Endodermal cell (in vitro differentiated cells): ENCODE measurements around the gene KANSL1L. TPM values are rescaled to one million over a fixed set of nuclear protein-coding genes. Genes with fewer than 3 reads are reported as not detected.

Experiments
- DNase-seq: peaks from one replicate; pipeline ENCODE4 v3.0.0-alpha.2; 2017
- H3K27ac ChIP-seq: 2 replicates; pipeline ENCODE4 v1.5.1; 2013; ENCODE audit warnings: mild to moderate bottlenecking, low read depth, low read length, moderate library complexity
- H3K27me3 ChIP-seq: 2 replicates; pipeline ENCODE4 v1.6.1; 2013; ENCODE audit warnings: mild to moderate bottlenecking, low read length, moderate library complexity; ENCODE audit not compliant: insufficient read depth, control insufficient read depth, poor library complexity, severe bottlenecking
- H3K36me3 ChIP-seq: 2 replicates; pipeline ENCODE4 v1.7.0; 2013; ENCODE audit warnings: mild to moderate bottlenecking, low read length, moderate library complexity; ENCODE audit not compliant: control insufficient read depth, insufficient read depth
- H3K4me1 ChIP-seq: one replicate; pipeline ENCODE4 v1.7.0; 2013; ENCODE audit warnings: low read length; ENCODE audit not compliant: control insufficient read depth, insufficient read depth
- H3K4me3 ChIP-seq: 2 replicates; pipeline ENCODE4 v1.5.1; 2013; ENCODE audit warnings: mild to moderate bottlenecking, low read length, moderate library complexity
- H3K9ac ChIP-seq: 2 replicates; pipeline ENCODE4 v1.6.1; 2013; ENCODE audit warnings: mild to moderate bottlenecking, low read length, moderate library complexity; ENCODE audit not compliant: poor library complexity, severe bottlenecking; ENCODE audit errors: extremely low read depth
- H3K9me3 ChIP-seq: 2 replicates; pipeline ENCODE4 v1.6.1; 2013; ENCODE audit warnings: mild to moderate bottlenecking, low read length, moderate library complexity; ENCODE audit not compliant: control insufficient read depth
- H3K27ac Mint-ChIP-seq: 2 replicates; pipeline ENCODE4 v1.8.0; 2020; ENCODE audit warnings: mixed read lengths
- H3K27me3 Mint-ChIP-seq: 2 replicates; pipeline ENCODE4 v1.8.0; 2021; ENCODE audit warnings: mild to moderate bottlenecking, mixed read lengths; ENCODE audit not compliant: insufficient read depth
- H3K36me3 Mint-ChIP-seq: 2 replicates; pipeline ENCODE4 v1.8.0; 2020; ENCODE audit warnings: low read depth, mixed read lengths
- H3K4me1 Mint-ChIP-seq: 2 replicates; pipeline ENCODE4 v1.8.0; 2020; ENCODE audit warnings: mixed read lengths
- H3K4me3 Mint-ChIP-seq: 2 replicates; pipeline ENCODE4 v1.8.0; 2020; ENCODE audit warnings: mild to moderate bottlenecking, moderate library complexity, mixed read lengths
- H3K9me3 Mint-ChIP-seq: 2 replicates; pipeline ENCODE4 v1.8.0; 2020; ENCODE audit warnings: mild to moderate bottlenecking, mixed read lengths
- WGBS, 2 experiments: methylation state at CpG; one replicate each; pipeline versions ENCODE4 v1.1.5 to v1.1.7; 2013; ENCODE audit warnings: missing lambda C conversion rate in 2 of 2, mixed read lengths in 1 of 2; ENCODE audit not compliant: insufficient coverage in 1 of 2, insufficient read length in 1 of 2; 5-methylcytosine and 5-hydroxymethylcytosine counted together
- total RNA-seq, 2 donors: library from RNA; stranded (reverse); fragmentation: NEBNext Ultra II Directional in 1 of 2; extraction: Animal tissue kit (Norgen Biotek cat#: 25700) in 1 of 2; gene quantifications; 2 replicates in 1 of 2; 3 replicates in 1 of 2; pipeline ENCODE4 v1.2.1, GENCODE V29; 2021
- TF ChIP-seq, protein P1 (sequence below): fragments of 200-600 bp; sonication (generic); conservative IDR thresholded peaks from 2 replicates; pipeline ENCODE4 v1.5.0; 2021; ENCODE audit warnings: antibody characterized with exemption, mild to moderate bottlenecking

Gene KANSL1L
- total RNA-seq, 2 donors from 2014 or later: 26.6 to 31.3 TPM

DNA sequence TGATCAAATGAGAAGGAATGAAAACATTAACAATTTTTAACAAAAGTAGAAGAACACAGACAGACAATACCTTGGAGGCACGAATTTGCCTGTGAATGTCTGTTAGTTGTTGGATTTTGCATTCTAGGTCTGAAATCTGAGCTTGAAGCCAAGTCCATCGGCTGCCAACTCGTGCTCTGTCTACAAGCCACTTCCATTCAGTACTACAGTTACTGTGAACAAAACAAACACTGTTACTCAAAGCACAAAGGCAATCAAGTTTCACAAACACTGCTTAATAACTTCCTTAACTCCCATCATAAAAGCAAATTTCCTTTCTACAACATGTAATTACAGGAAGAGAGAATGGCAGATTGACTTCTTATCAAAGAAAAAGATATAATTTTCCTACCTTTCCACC, 42.2 kb downstream of the KANSL1L start:
- Histone ChIP-seq H3K4me3 (no peak overlapping the region), H3K4me1 (no peaks in the 10 kb centered on the region), H3K9ac (no peak overlapping the region), H3K27ac (no peak overlapping the region), H3K36me3 (peaks cover 28% of the 10 kb centered on the region), H3K27me3 (no peaks in the 10 kb centered on the region), H3K9me3 (peaks cover 32% of the 10 kb centered on the region)
- H3K36me3 Mint-ChIP-seq: peaks cover 43% of the 10 kb centered on the region
- no peak overlapping the region for H3K27ac Mint-ChIP-seq
- H3K4me3 Mint-ChIP-seq: no peak overlapping the region
- WGBS, 2 experiments: 71 to 75% methylated on average over 1 to 3 of the region's 3 CpGs
- TF ChIP-seq, protein P1, sequence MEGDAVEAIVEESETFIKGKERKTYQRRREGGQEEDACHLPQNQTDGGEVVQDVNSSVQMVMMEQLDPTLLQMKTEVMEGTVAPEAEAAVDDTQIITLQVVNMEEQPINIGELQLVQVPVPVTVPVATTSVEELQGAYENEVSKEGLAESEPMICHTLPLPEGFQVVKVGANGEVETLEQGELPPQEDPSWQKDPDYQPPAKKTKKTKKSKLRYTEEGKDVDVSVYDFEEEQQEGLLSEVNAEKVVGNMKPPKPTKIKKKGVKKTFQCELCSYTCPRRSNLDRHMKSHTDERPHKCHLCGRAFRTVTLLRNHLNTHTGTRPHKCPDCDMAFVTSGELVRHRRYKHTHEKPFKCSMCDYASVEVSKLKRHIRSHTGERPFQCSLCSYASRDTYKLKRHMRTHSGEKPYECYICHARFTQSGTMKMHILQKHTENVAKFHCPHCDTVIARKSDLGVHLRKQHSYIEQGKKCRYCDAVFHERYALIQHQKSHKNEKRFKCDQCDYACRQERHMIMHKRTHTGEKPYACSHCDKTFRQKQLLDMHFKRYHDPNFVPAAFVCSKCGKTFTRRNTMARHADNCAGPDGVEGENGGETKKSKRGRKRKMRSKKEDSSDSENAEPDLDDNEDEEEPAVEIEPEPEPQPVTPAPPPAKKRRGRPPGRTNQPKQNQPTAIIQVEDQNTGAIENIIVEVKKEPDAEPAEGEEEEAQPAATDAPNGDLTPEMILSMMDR: no peak
- no peak for DNase-seq
- peaks cover 19% of the 10 kb centered on the region for H3K4me1 Mint-ChIP-seq
- peaks cover 25% of the 10 kb centered on the region for H3K9me3 Mint-ChIP-seq
- no peaks in the 10 kb centered on the region for H3K27me3 Mint-ChIP-seq

DNA sequence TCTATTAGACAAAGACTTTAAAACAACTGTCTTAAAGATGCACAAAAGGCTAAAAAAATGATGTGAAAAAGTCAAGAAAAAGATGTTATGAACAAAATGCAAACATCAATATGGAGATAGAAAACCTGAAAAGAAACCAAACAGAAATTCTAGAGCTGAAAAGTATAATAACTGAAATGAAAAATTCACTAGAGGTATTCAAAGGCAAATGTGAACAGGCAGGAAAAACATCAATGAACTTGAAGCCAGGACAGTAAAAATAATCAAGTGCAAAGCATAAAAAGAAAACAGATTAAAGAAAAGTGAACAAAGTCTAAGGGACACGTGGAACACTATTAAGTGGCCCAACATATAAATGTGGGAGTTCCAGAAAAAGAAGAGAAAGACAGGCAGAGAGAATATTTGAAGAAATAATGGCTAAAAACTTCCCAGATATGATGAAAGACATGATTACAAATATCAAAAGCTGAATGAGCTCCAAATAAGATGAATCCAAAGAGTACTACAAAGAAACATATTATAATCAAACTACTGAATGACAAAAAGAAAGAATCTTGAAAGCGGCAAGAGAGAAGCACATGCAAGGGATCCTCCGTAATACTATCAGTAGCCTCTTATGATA, 57.5 kb downstream of the KANSL1L start:
- Mint-ChIP-seq H3K27ac (no peak overlapping the region), H3K9me3 (peaks cover 13% of the 10 kb centered on the region), H3K4me1 (peaks cover 6% of the 10 kb centered on the region), H3K27me3 (no peaks in the 10 kb centered on the region), H3K4me3 (no peak overlapping the region), H3K36me3 (peaks cover 43% of the 10 kb centered on the region)
- H3K9me3 ChIP-seq: peaks cover 12% of the 10 kb centered on the region
- H3K9ac ChIP-seq: no peak overlapping the region
- no peak overlapping the region for H3K27ac ChIP-seq
- no peak for DNase-seq
- no peaks in the 10 kb centered on the region for H3K4me1 ChIP-seq
- TF ChIP-seq, protein P1: no peak
- no peaks in the 10 kb centered on the region for H3K27me3 ChIP-seq
- H3K4me3 ChIP-seq: no peak overlapping the region
- 94 to 98% methylated on average over 3 of the region's 3 CpGs for WGBS, 2 experiments
- peaks cover 6% of the 10 kb centered on the region for H3K36me3 ChIP-seq

DNA sequence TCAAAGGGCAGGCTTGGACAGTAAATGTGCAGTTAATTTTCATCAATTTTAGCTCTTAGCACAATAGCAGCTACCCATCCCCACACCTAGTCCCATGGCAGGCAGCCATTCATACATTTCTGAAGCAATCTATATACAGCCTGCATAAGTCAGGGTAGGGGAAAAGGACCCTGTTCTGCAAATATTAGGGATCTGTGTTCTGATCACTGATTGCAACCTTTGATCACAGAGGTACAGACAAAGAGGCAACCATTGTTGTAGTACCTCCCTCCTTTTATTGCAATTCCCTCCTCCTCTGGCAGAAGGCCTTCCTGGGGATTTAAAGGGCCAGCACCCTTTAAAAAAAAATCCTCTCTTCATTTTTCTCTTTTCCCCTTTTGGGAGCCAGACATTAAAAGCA, 58.3 kb downstream of the KANSL1L start:
- no peak overlapping the region for H3K4me3 ChIP-seq
- DNase-seq: no peak
- Mint-ChIP-seq H3K27me3 (no peaks in the 10 kb centered on the region), H3K36me3 (peaks cover 40% of the 10 kb centered on the region), H3K9me3 (peaks cover 11% of the 10 kb centered on the region), H3K4me3 (no peak overlapping the region), H3K4me1 (peaks cover 10% of the 10 kb centered on the region), H3K27ac (no peak overlapping the region)
- H3K36me3 ChIP-seq: peaks cover 6% of the 10 kb centered on the region
- TF ChIP-seq, protein P1: no peak
- H3K9me3 ChIP-seq: peaks cover 12% of the 10 kb centered on the region
- H3K27me3 ChIP-seq: no peaks in the 10 kb centered on the region
- H3K4me1 ChIP-seq: no peaks in the 10 kb centered on the region
- no peak overlapping the region for H3K9ac ChIP-seq
- no peak overlapping the region for H3K27ac ChIP-seq
